HG03039 (cell line): ENCODE data around the gene DISP3.

Experiments used
- ATAC-seq: cut with Tn5 transposase; IDR thresholded peaks from one replicate; pipeline ENCODE4 v1.9.1; 2021; ENCODE audit warnings: mild to moderate bottlenecking, moderate library complexity; ENCODE audit not compliant: unreplicated experiment

DISP3 gene

GRCh38 chr1:11486231-11487009, 7.5 kb downstream of the DISP3 start:
- ATAC-seq, result no peak

GRCh38 chr1:11487196-11487751, 8.3 kb downstream of the DISP3 start:
- ATAC-seq, result no peak

GRCh38 chr1:11488201-11488770, 9.3 kb downstream of the DISP3 start:
- no peak for ATAC-seq

GRCh38 chr1:11488966-11489625, 10.1 kb downstream of the DISP3 start:
- ATAC-seq, result no peak

GRCh38 chr1:11492235-11492634, 13.3 kb downstream of the DISP3 start:
- ATAC-seq, result no peak

GRCh38 chr1:11493972-11494655, 15.2 kb downstream of the DISP3 start:
- ATAC-seq, result no peak

- no peak for ATAC-seq
Observed at GRCh38 chr1:11494771-11495170, 15.8 kb downstream of the DISP3 start.

- no peak for ATAC-seq
Observed at GRCh38 chr1:11495579-11495978, 16.6 kb downstream of the DISP3 start.

GRCh38 chr1:11496551-11497080, 17.7 kb downstream of the DISP3 start:
- ATAC-seq, result no peak

GRCh38 chr1:11498956-11499594, 20.1 kb downstream of the DISP3 start:
- no peak for ATAC-seq

- no peak for ATAC-seq
Observed at GRCh38 chr1:11499601-11500331, 20.8 kb downstream of the DISP3 start.

- no peak for ATAC-seq
Observed at GRCh38 chr1:11500881-11501280, 21.9 kb downstream of the DISP3 start.

- ATAC-seq, result no peak
Observed at GRCh38 chr1:11501491-11501897, 22.5 kb downstream of the DISP3 start.

GRCh38 chr1:11501906-11502485, 23.0 kb downstream of the DISP3 start:
- ATAC-seq, result no peak

- ATAC-seq, result no peak
Observed at GRCh38 chr1:11502516-11502915, 23.6 kb downstream of the DISP3 start.

GRCh38 chr1:11504599-11504998, 25.6 kb downstream of the DISP3 start:
- ATAC-seq, result no peak

- no peak for ATAC-seq
Observed at GRCh38 chr1:11505591-11506538, 26.9 kb downstream of the DISP3 start.

GRCh38 chr1:11507309-11507708, 28.4 kb downstream of the DISP3 start:
- ATAC-seq, result no peak
